ENCODE data around the gene APP.
"Not testable (repeated sequence)": the region's sequence is repeated elsewhere in the genome, so short reads cannot be mapped to it uniquely, and the experiment has no call there.

Gene APP

DNA sequence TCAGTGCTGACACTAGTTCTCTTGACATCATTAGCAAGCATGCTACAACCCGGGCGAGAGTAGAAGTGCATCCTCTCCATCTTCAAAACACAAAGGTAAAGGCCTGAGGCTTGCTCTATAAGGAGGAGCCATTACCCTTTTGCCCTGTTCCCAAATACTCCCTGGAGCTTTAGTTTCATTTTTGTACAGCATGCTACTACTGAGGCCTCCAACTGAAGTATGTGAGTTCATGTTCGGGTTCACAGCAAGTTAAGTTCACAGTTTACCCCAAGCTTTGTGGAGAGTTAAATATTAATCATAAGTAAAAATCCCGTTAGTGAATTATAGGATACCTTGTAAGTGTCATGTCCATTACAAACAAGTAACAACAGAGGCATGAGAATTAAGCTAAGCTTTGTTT is 156.6 kb downstream of the APP start:
- DNase-seq = no peak

DNA sequence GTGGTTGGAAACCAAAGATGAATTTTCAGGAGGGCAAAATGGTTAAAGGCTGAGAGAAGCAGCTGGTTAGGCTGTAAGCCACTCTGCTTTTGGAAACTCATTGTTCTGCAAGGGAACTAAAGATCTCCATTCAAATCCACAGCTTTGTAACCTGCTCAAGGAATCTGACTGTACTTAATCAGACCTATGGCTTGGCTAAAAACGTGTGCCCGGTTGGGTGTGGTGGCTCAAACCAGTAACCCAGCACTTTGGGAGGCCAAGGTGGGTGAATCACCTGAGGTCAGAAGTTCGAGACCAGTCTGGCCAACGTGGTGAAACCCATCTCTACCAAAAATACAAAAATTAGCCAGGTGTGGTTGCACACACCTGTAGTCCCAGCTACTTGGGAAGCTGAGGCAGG is 158.1 kb downstream of the APP start:
- DNase-seq = not testable (repeated sequence)

GRCh38 chr21:26011292-26011940 is 159.2 kb downstream of the APP start:
- no peak for DNase-seq

GRCh38 chr21:26007951-26008498 is 162.5 kb downstream of the APP start:
- no peak for DNase-seq

DNA sequence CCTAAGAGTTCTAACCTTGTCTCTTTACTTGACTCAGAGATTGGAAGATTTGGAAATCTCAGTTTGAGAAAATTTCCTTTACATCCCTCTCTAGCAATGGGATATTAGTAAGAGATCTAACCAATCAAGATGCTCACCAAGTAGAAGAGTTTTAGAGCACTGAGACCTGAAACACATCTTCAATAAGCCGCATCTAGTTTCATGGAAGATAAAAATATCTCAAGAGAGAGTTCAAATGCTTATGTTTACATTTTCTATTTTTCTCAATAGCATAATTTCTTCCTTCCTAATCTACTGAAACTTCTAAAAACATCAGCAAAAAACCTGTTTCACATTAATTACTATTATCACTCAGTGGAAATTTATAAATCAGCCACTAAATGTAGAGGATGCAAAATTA is 165.1 kb downstream of the APP start:
- DNase-seq = no peak

- no peak for DNase-seq
Observed at GRCh38 chr21:26003404-26003803, 167.2 kb downstream of the APP start.

GRCh38 chr21:26001356-26001755 is 169.2 kb downstream of the APP start:
- DNase-seq = no peak

DNA sequence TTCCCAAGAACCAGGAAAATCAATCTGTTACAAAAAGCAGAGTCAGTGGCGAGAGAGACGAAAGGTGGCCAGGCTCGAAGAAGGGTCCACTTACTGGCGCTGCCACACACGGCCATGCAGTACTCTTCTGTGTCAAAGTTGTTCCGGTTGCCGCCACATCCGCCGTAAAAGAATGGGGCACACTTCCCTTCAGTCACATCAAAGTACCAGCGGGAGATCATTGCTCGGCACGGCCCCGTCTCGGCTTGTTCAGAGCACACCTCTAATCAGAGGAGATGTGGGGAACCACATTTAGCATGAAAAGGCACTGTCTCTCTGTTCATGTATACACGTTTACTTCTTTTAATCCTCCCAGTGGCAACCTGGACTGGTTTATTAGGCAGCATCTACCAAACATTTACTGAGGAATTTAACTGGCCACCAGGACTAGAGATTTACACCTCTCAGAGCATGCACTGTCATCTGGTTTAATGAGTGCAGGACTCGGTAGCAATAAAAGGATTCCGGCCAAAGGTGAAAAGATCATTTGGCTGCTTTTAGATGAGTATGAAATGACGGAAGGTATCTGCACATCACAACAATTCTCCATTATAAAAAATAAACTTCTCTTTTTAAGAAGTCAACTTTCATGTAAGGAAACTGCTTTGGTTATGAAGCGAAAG is 170.5 kb downstream of the APP start:
- DNase-seq = peak; percentile 30

DNA sequence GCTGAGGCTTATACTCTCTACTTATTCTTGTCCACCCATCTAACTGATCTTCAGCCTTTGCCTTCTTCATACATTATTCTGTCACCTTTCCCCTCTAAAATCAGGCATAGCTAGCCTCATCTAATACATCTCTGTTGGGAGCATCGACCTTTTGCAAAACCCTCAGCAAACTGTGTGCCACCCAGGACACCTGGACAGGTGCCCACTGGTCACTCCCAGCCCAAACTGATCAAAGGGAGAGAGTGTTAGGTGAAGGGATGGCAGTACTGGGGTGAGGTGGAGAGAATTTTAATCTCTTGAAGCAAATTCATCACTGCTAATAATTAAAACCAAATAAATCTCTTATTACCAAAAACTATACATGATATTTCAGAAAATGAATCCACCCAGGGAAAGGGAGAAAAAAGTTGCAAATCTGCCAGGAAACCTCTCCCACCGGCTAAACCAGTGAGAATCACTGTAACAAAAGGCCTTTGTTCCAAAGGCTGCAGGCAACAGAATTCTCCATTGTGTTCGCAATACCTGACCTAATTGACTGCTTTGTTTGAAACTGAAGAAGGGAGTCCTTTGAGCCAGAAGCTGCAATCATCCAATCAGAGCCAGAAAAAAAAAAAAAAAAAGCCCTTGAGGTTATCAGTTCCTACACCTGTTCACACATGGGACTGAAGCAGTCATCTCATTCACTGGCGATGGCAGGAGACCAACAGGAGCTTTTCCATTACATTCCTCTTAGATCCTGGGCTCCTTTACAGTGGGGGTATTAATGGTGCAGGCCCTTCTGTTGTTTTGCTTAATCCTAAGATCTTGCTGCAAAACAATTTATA is 172.6 kb downstream of the APP start:
- DNase-seq = no peak

DNA sequence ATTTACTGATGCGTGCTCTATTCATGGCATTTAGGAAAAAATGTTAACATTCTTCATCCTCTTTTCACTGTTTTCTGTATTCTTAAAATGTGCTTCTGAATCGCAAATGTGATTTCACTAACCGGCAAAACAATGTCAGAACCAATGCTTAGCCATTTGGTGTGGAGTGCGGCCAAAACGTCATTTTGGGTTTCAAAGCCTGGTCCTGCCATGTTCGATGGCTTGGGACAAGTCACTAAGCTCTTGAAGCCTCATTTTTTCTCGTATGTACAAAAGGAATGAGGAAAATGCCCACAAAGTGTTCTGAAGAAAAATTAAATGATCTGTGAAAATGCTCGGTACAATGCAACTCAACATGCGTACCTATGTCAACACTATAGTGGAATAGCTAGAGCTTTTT is 175.3 kb downstream of the APP start:
- DNase-seq = no peak

DNA sequence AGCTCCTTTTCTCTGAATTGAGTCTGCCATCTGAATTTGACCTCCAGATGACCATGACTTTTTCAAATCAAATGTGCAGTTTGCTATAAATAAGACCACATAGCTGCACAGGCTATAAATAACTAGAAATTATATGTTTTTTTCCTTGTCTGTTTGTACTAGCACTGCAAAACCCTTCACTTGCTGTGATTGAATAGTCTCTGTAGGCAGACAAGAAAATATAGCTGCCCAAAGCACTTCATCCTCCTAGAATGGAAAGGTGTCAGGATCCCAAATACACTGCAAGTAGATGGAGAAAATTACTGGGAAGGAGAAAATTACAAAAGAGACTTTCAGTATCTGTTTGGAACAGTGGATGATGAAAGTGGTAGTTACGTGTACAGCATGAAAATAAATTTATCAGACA is 175.8 kb downstream of the APP start:
- DNase-seq = no peak

DNA sequence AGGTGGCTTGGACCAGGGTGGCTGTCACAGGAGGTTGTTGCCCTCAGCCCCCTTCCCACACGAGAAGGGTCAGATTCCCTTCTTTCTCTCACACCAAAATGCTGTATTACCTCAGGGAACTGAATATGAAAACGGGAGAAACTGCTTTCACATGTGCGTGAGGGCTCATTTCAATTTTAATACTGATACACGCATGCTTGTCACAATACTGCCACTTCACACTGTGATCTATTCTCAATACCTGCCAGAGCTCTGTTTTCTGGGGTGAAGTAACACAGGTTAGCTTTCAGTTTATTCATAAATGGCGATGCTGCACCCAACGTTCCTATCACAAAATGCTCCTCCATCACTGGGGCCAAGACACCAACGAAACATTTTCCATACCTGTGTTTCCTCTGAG is 181.8 kb downstream of the APP start:
- no peak for DNase-seq

DNA sequence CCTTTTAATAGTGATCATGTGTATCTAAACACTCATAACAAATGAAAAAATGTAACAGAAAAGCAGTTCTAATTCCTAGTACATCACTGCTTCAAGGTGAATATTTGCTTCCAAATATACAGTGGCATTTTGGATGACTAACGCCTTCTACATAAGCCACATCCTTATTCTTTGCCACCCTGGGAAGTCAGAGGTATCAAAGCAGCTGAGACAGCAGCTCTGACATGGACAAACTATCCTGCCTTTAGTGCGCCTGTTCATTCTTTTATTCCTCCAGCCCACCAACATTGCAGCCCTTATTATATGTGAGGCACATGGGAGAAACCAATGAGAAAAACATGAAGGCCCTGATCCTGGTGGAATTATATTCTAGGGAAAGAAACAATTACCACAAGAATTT is 183.0 kb downstream of the APP start:
- DNase-seq = no peak

GRCh38 chr21:25986928-25987327 is 183.6 kb downstream of the APP start:
- DNase-seq = no peak

DNA sequence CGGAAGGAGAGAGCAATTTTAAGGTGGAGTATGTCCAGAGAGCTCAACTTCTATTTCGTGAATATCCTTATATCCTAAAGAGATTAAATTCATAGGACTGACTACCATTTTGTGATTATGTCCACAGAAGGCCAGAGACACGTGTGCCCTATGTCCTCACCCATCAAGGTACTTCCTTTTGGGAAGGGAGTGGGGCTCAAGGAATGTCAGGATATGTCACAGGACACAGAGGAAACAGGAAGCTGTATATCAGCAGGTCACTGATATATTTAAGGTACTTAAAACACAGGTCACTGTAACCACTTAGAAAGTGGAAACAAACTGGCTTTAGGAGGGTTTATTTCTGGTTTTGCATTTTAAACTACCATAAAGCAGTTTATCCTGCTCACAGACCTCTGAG is 184.6 kb downstream of the APP start:
- no peak for DNase-seq

GRCh38 chr21:25984538-25984937 is 186.0 kb downstream of the APP start:
- DNase-seq = no peak

DNA sequence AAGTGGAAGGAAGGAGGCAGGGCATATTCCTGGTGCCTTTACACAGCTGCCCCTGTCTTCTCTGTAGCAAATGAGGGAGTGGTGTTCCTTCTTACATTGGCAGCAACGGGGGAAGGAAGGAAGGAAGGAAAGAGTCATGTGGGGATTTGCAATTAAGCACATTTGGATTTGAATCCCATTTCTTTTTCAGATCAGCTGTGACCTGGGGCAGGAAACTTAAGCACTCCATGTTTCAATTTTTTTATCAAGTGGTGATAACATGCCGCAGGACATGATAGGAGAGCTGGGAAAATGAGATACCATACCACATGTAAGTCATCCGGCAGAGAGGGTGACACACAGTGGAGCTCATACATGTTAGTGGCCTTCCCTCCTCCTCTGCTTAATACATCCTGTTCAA is 186.8 kb downstream of the APP start:
- no peak for DNase-seq

- DNase-seq = no peak
Observed at GRCh38 chr21:25980710-25981109, 189.9 kb downstream of the APP start.

- DNase-seq = no peak
Observed at GRCh38 chr21:25979845-25980616, 190.5 kb downstream of the APP start.

GRCh38 chr21:25977068-25977611 is 193.4 kb downstream of the APP start:
- DNase-seq = no peak

- DNase-seq = no peak
Observed at GRCh38 chr21:25974964-25975363, 195.6 kb downstream of the APP start.

DNA sequence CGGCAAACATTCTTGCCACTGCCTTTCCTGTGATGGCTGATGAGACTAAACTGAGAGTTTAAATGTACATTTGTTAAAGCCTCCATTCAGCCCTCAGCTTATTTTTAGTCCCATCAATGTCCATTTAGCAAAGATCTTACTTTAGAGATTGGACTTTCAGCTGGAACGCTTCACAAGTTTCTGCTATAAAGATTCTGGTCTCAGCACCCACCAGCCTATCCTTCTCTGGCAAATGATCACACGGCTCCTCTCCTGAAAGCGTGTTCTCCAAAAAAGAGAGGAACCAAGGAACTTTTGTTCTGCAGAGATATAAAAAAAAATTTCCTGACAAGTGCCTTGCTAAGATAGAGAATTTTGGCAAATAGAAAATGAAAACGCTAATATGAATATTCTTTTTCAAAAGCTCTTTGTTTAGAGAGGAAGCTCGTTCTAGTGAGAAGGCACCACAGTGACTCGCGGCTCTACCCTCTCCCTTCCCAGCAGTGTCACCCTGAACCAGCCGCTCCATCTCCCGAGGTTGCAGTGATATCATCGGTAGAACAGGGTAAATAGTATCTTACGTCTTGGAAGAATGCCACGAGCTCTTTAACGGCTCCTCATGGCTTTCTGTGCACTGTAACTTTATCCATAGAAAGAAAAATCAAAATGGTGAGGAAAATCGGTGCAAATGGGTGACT is 200.2 kb downstream of the APP start:
- DNase-seq = no peak

Data from CD4-positive, alpha-beta T cell treated with Interleukin-21 for 1 hour (primary cell).